Peyer's patch (tissue), 4 donors: Measurements from ENCODE around the gene PIPOX.

Experiments
- POLR2A ChIP-seq, 2 donors: fragments of 450-650 bp; IDR thresholded peaks; one replicate each; pipeline ENCODE4 v1.5.1; 2017; ENCODE audit warnings: antibody characterized with exemption in 2 of 2, mild to moderate bottlenecking in 2 of 2, moderate library complexity in 2 of 2
- TF ChIP-seq, protein P1 (sequence below), 6 experiments: fragments of 450-650 bp in 4 of 6; fragments of 200-600 bp in 2 of 6; sonication (generic) in 1 of 6; IDR thresholded peaks; one replicate each; pipeline ENCODE4 v1.5.1; 2017 to 2019; ENCODE audit warnings: antibody characterized with exemption in 6 of 6, mild to moderate bottlenecking in 3 of 6, moderate library complexity in 1 of 6

DNA sequence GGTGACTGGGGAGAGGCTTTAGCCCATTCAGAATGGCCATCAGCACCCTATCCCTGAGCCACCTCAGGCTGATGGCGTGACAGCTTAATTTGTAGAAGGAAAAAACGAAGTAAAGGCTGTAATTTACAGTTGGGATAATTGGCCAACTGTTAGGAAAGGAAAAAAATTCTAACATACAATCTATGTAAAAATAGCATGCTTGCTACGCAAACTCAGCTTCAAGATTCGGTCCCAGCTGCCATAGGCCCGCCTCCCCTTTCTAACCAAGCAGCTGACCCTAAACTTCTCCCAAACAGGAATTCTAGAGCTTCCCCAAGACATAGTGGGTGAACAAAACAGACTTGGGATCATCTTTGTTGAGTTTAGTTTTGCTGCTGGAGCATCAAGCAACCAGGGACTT, 42.0 kb upstream of the PIPOX start:
- TF ChIP-seq, protein P1, sequence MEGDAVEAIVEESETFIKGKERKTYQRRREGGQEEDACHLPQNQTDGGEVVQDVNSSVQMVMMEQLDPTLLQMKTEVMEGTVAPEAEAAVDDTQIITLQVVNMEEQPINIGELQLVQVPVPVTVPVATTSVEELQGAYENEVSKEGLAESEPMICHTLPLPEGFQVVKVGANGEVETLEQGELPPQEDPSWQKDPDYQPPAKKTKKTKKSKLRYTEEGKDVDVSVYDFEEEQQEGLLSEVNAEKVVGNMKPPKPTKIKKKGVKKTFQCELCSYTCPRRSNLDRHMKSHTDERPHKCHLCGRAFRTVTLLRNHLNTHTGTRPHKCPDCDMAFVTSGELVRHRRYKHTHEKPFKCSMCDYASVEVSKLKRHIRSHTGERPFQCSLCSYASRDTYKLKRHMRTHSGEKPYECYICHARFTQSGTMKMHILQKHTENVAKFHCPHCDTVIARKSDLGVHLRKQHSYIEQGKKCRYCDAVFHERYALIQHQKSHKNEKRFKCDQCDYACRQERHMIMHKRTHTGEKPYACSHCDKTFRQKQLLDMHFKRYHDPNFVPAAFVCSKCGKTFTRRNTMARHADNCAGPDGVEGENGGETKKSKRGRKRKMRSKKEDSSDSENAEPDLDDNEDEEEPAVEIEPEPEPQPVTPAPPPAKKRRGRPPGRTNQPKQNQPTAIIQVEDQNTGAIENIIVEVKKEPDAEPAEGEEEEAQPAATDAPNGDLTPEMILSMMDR (IDR thresholded peaks at IDR 0.05), result no peak
- no peak for TF ChIP-seq POLR2A (IDR thresholded peaks at IDR 0.05)
